ENCODE data around the gene MAPK8IP3. TPM values are rescaled to one million over a fixed set of nuclear protein-coding genes. Genes with fewer than 3 reads are reported as not detected.

The MAPK8IP3 gene
- total and polyA plus RNA-seq, 2 donors (not counting 1 experiment from before 2014, with no cell fraction given) = 249 to 340 TPM

DNA sequence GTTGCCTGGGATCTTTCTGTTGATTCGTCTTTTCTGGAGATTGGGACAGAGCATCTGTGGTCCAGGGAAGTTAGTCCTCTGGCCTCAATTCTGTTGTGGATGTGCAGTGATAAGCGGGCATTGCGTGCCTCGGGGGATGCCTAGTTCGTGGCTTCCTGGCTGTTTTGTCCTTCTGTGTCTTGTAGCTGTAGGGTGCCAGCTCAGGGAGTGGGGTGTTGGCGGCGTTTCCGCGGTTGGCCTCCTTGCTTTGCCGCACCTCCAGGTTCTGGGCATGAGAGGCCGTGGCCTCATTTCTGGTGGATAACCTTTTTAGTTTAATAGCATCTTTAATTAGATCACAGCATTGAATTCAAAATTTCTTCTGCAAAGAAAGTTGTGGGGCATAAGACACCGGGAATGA is 29.3 kb upstream of the MAPK8IP3 start:
- Histone ChIP-seq H3K9me3 (ENCODE audit: control extremely low read depth in 1 of 3, control insufficient read depth in 2 of 3, insufficient read depth in 1 of 3, low read length in 2 of 3) (no peaks in the 10 kb centered on the region), H3K4me1 (ENCODE audit: control insufficient read depth in 2 of 2, insufficient read depth in 2 of 2, low read length in 2 of 2) (peaks cover 8 to 14% of the 10 kb centered on the region in 2 donors), H3K4me2 (replicated peaks; ENCODE audit: low read depth, low read length, poor library complexity, severe bottlenecking) (no peak overlapping the region), H3K4me3 (ENCODE audit: control extremely low read depth in 1 of 5, extremely low read depth in 1 of 5, insufficient read depth in 1 of 5, low read depth in 2 of 5, low read length in 4 of 5) (no peak overlapping the region), H2AFZ (ENCODE audit: insufficient read depth, low read depth, low read length, poor library complexity, severe bottlenecking) (no peak overlapping the region), H3K27me3 (replicated peaks in 1 of 4; ENCODE audit: control extremely low read depth in 1 of 4, control insufficient read depth in 3 of 4, insufficient read depth in 4 of 4, low read length in 3 of 4) (no peaks in the 10 kb centered on the region), H3K27ac (ENCODE audit: low read length in 2 of 2) (no peak overlapping the region), H3K9ac (ENCODE audit: low read length) (no peak overlapping the region), H3K79me2 (ENCODE audit: control insufficient read depth, insufficient read depth, low read length) (peaks cover 53% of the 10 kb centered on the region), H3K36me3 (replicated peaks in 1 of 2; ENCODE audit: control extremely low read depth in 1 of 2, control insufficient read depth in 1 of 2, extremely low read depth in 1 of 2, insufficient read depth in 2 of 2, low read length in 1 of 2) (peaks cover 0 to 26% of the 10 kb centered on the region in 2 experiments), H4K20me1 (ENCODE audit: control insufficient read depth, insufficient read depth, low read length, poor library complexity, severe bottlenecking) (peaks cover 27% of the 10 kb centered on the region)
- CTCF ChIA-PET = no interaction called here
- no peak for TF ChIP-seq EZH2 (IDR thresholded peaks at IDR 0.05; ENCODE audit: borderline replicate concordance, insufficient read depth, low read depth, low read length, poor library complexity, severe bottlenecking)
- TF ChIP-seq, protein P1, sequence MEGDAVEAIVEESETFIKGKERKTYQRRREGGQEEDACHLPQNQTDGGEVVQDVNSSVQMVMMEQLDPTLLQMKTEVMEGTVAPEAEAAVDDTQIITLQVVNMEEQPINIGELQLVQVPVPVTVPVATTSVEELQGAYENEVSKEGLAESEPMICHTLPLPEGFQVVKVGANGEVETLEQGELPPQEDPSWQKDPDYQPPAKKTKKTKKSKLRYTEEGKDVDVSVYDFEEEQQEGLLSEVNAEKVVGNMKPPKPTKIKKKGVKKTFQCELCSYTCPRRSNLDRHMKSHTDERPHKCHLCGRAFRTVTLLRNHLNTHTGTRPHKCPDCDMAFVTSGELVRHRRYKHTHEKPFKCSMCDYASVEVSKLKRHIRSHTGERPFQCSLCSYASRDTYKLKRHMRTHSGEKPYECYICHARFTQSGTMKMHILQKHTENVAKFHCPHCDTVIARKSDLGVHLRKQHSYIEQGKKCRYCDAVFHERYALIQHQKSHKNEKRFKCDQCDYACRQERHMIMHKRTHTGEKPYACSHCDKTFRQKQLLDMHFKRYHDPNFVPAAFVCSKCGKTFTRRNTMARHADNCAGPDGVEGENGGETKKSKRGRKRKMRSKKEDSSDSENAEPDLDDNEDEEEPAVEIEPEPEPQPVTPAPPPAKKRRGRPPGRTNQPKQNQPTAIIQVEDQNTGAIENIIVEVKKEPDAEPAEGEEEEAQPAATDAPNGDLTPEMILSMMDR (IDR thresholded peaks at IDR 0.05) = no peak
- 100% methylated on average over 5 of the region's 12 CpGs for WGBS (ENCODE audit: insufficient coverage)
- no peak for ATAC-seq (ENCODE audit: low read depth)
- peaks cover 14% of the 10 kb centered on the region for H3K4me1 Mint-ChIP-seq
- H3K27me3 Mint-ChIP-seq = no peaks in the 10 kb centered on the region
- POLR2A ChIA-PET = interaction anchor here (0.7 kb wide), 1 partner anchor 48 kb away, joined by 3 read pairs; no protein-coding TSS in a partner anchor
- intact Hi-C loops (cut with micrococcal nuclease) = loop anchor here (5.0 kb wide), 1 partner anchor 999 kb away; the partner anchor contains the start of gene RHBDL1
- H3K9me3 Mint-ChIP-seq (ENCODE audit: insufficient read depth) = no peaks in the 10 kb centered on the region
- no peak for DNase-seq
- H3K27ac Mint-ChIP-seq = no peak overlapping the region
- H3K4me3 Mint-ChIP-seq = peak overlapping the region; percentile 59

DNA sequence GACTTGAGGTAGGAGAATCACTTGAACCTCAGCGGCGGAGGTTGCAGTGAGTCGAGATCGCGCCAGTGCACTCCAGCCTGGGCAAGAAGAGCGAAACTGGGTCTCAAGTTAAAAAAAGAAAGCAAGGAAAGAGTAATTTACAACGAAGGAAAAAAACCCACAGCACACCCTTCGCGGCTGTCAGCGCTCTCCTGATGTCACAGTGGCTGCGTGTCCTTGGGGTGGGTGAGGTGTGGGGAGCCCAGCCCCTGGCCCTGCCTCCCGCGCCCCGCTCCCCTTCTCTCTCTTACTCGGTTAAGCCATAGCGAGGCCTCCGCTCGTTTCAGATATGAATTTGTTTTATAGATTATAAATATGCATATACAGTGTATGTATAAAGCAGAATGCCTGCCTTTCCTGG is 28.7 kb upstream of the MAPK8IP3 start:
- peaks cover 29% of the 10 kb centered on the region for H4K20me1 ChIP-seq (ENCODE audit: control insufficient read depth, insufficient read depth, low read length, poor library complexity, severe bottlenecking)
- 100% methylated on average over 1 of the region's 18 CpGs for WGBS (ENCODE audit: insufficient coverage)
- H3K4me2 ChIP-seq (replicated peaks; ENCODE audit: low read depth, low read length, poor library complexity, severe bottlenecking) = peak overlapping the region; percentile 96
- peaks cover 0 to 24% of the 10 kb centered on the region in 2 experiments for H3K36me3 ChIP-seq (replicated peaks in 1 of 2; ENCODE audit: control extremely low read depth in 1 of 2, control insufficient read depth in 1 of 2, extremely low read depth in 1 of 2, insufficient read depth in 2 of 2, low read length in 1 of 2)
- TF ChIP-seq, protein P1 (IDR thresholded peaks at IDR 0.05) = no peak
- no peak for TF ChIP-seq EZH2 (IDR thresholded peaks at IDR 0.05; ENCODE audit: borderline replicate concordance, insufficient read depth, low read depth, low read length, poor library complexity, severe bottlenecking)
- ChIA-PET POLR2A (interaction anchor here (0.5 to 1.6 kb wide), 6 partner anchors 29 to 1094 kb away, joined by 3 to 15 read pairs (median 4); partner anchors contain the start of genes CRAMP1, IFT140 and MAPK8IP3), CTCF (interaction anchor here (1.0 to 1.7 kb wide), 4 partner anchors 9 to 62 kb away, joined by 3 to 16 read pairs (median 6); partner anchors contain the start of gene MAPK8IP3)
- H3K4me3 ChIP-seq (ENCODE audit: control extremely low read depth in 1 of 5, extremely low read depth in 1 of 5, insufficient read depth in 1 of 5, low read depth in 2 of 5, low read length in 4 of 5) = peak overlapping the region in 2 of 5 experiments; percentile 20 to 62
- H3K4me3 Mint-ChIP-seq = peak overlapping the region; percentile 59
- H2AFZ ChIP-seq (ENCODE audit: insufficient read depth, low read depth, low read length, poor library complexity, severe bottlenecking) = peak overlapping the region; percentile 38
- H3K27ac ChIP-seq (ENCODE audit: low read length in 2 of 2) = no peak overlapping the region
- H3K27me3 Mint-ChIP-seq = no peaks in the 10 kb centered on the region
- peaks cover 14% of the 10 kb centered on the region for H3K4me1 Mint-ChIP-seq
- intact Hi-C loops (cut with micrococcal nuclease) = loop anchor here (5.0 kb wide), 1 partner anchor 1000 kb away; the partner anchor contains the start of gene RHBDL1
- peaks cover 59% of the 10 kb centered on the region for H3K79me2 ChIP-seq (ENCODE audit: control insufficient read depth, insufficient read depth, low read length)
- H3K4me1 ChIP-seq (ENCODE audit: control insufficient read depth in 2 of 2, insufficient read depth in 2 of 2, low read length in 2 of 2) = peaks cover 8 to 14% of the 10 kb centered on the region in 2 donors
- no peaks in the 10 kb centered on the region for H3K9me3 Mint-ChIP-seq (ENCODE audit: insufficient read depth)
- DNase-seq (peak; percentile 28), ATAC-seq (ENCODE audit: low read depth) (no peak)
- no peak overlapping the region for H3K9ac ChIP-seq (ENCODE audit: low read length)
- H3K27me3 ChIP-seq (replicated peaks in 1 of 4; ENCODE audit: control extremely low read depth in 1 of 4, control insufficient read depth in 3 of 4, insufficient read depth in 4 of 4, low read length in 3 of 4) = no peaks in the 10 kb centered on the region
- peak overlapping the region; percentile 41 for H3K27ac Mint-ChIP-seq
- no peaks in the 10 kb centered on the region for H3K9me3 ChIP-seq (ENCODE audit: control extremely low read depth in 1 of 3, control insufficient read depth in 2 of 3, insufficient read depth in 1 of 3, low read length in 2 of 3)
